Progenitor cell of endocrine pancreas (in vitro differentiated cells): ENCODE data around the gene EMP1. TPM values are rescaled to one million over a fixed set of nuclear protein-coding genes. Genes with fewer than 3 reads are reported as not detected.

ENCODE experiments used
- DNase-seq: peaks from one replicate; pipeline ENCODE4 v3.0.0; 2021; ENCODE audit warnings: low spot score; ENCODE audit not compliant: unreplicated experiment
- H3K27ac Mint-ChIP-seq: 2 replicates; pipeline ENCODE4 v1.8.0; 2021; ENCODE audit warnings: mild to moderate bottlenecking, moderate library complexity, mixed read lengths
- H3K27me3 Mint-ChIP-seq: 2 replicates; pipeline ENCODE4 v1.8.0; 2021; ENCODE audit warnings: mixed read lengths
- H3K36me3 Mint-ChIP-seq: 2 replicates; pipeline ENCODE4 v1.8.0; 2022; ENCODE audit warnings: mixed read lengths; ENCODE audit not compliant: insufficient read depth
- H3K4me1 Mint-ChIP-seq: 2 replicates; pipeline ENCODE4 v1.8.0; 2021; ENCODE audit warnings: low read depth, mixed read lengths
- H3K4me3 Mint-ChIP-seq: 2 replicates; pipeline ENCODE4 v1.8.0; 2021; ENCODE audit warnings: low read depth, mild to moderate bottlenecking, moderate library complexity, mixed read lengths
- H3K9me3 Mint-ChIP-seq: 2 replicates; pipeline ENCODE4 v1.8.0; 2021; ENCODE audit warnings: low read depth, mixed read lengths
- CTCF ChIP-seq: fragments of 200-600 bp; sonication (generic); IDR thresholded peaks from one replicate; pipeline ENCODE4 v1.5.0; 2021; ENCODE audit warnings: antibody characterized with exemption, mild to moderate bottlenecking; ENCODE audit not compliant: unreplicated experiment
- total RNA-seq: library from RNA; stranded (reverse); gene quantifications from 2 replicates; pipeline ENCODE4 v1.2.1, GENCODE V29; 2021

EMP1 gene
- total RNA-seq, 1 donor from 2014 or later: 0.31 TPM

DNA sequence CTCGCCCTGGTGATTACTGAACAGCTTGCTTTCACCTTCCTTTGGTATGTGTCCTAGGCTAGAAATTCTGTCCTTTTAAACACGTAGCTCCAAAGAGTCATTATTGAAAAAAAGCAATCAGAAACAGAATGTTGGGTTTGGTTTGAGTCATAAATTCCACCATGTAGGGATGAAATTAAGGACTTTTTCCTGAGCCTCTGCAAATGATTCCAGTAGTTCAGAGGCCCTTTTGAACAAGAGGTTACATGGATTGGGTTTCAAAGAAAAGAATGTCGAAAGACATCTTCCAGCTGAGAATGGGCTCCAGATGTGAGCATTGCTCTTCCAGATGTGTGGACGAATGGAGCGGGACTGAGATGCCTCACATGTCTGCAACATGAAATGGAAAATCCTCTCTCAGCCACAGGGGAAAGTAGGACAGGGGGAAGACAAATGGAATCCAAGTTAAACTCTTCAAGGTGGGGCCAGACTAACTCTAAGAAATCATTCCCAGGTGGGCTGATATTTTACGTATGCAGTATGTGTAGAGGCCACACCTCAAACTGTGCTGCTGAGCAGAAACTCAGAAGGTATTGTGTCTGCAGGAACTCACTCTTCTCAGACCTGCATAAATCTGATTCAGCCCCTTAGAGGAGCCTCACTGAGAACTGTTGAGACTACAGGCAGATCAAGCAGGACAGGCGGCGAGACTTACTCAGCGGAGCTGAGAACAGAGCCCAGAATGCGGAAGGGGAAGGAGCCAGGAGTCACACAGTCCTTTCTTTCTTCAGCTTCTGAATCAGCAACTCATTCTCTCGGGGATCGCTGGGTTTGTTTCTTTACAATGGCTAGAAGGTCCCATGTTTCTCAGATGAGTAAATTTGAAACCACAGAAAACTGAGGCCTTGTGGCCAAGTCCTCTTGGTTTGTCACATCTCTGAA lies 23.3 kb upstream of the EMP1 start:
- H3K36me3 Mint-ChIP-seq: no peaks in the 10 kb centered on the region
- no peak for TF ChIP-seq CTCF
- no peaks in the 10 kb centered on the region for H3K9me3 Mint-ChIP-seq
- no peak overlapping the region for H3K27ac Mint-ChIP-seq
- no peak for DNase-seq
- no peak overlapping the region for H3K4me3 Mint-ChIP-seq
- H3K27me3 Mint-ChIP-seq: peaks cover 48% of the 10 kb centered on the region
- H3K4me1 Mint-ChIP-seq: peaks cover 9% of the 10 kb centered on the region

DNA sequence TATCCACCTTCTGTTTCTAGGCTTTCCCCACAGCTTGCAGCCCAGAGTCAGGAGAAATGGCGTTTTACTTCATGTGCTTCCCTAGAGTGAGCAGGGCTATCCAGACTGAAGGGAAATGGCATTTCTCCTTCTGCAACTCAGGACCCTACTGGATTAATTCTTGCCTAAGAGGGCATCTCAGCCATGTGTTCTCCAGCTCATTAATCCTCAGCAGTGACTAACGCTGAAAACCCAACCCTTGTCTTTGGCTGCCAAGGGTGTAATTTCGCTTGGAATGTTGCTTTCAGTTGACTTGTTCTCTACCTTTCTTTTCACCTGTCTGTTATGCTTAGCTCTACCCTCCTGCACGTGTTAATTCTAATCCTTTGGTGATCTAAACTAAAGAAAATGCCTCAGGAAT lies 21.0 kb upstream of the EMP1 start:
- DNase-seq: no peak
- Mint-ChIP-seq H3K27ac (no peak overlapping the region), H3K36me3 (no peaks in the 10 kb centered on the region), H3K27me3 (peaks cover 51% of the 10 kb centered on the region), H3K4me1 (peaks cover 12% of the 10 kb centered on the region), H3K4me3 (no peak overlapping the region), H3K9me3 (no peaks in the 10 kb centered on the region)
- TF ChIP-seq CTCF: no peak

DNA sequence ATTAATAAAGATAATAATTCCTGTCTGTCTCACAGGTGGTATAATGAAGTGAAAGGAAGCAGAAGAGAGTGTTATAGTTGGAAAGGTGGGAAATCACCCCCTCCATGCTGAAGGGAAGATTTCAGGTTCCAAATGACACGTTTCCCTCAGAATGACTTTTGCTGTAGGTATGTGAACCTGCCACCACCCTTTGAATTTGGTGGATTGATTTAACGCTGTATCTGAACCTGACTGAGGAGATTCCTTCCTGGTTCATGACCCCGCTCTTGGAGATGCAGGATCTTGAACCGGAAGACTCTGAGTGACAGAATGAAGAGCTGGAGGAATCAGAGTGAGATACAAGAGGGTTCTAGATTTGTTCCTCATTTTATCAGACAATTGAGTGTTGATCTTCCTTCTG lies 20.3 kb upstream of the EMP1 start:
- TF ChIP-seq CTCF: no peak
- Mint-ChIP-seq H3K36me3 (no peaks in the 10 kb centered on the region), H3K27me3 (peaks cover 47% of the 10 kb centered on the region), H3K4me1 (peaks cover 12% of the 10 kb centered on the region), H3K9me3 (no peaks in the 10 kb centered on the region), H3K4me3 (no peak overlapping the region), H3K27ac (no peak overlapping the region)
- DNase-seq: no peak

GRCh38 chr12:13177373-13177772 lies 19.2 kb upstream of the EMP1 start:
- no peaks in the 10 kb centered on the region for H3K36me3 Mint-ChIP-seq
- DNase-seq: no peak
- H3K27me3 Mint-ChIP-seq: peaks cover 54% of the 10 kb centered on the region
- no peaks in the 10 kb centered on the region for H3K9me3 Mint-ChIP-seq
- peaks cover 10% of the 10 kb centered on the region for H3K4me1 Mint-ChIP-seq
- no peak overlapping the region for H3K27ac Mint-ChIP-seq
- TF ChIP-seq CTCF: no peak
- H3K4me3 Mint-ChIP-seq: no peak overlapping the region

DNA sequence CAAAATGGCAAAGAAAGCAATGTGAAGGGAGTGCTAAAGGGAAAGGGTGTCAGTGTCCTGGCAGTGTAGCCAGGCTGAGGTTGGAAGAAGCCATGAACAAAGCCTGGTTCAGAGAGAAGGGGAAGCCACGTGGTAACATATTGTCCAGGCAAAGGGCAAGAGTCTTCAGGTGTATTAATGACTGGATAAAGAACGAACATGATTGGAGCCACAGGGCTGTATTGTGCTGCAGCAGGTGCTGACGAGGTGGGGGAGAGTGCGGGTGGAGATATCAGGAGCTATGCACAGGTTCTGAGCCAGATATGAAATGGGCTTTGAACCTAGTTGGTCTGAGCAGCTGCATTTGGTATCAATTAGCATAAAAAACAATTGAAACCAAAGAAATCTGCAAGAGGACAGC lies 18.6 kb upstream of the EMP1 start:
- no peaks in the 10 kb centered on the region for H3K36me3 Mint-ChIP-seq
- H3K9me3 Mint-ChIP-seq: no peaks in the 10 kb centered on the region
- no peak overlapping the region for H3K4me3 Mint-ChIP-seq
- peaks cover 49% of the 10 kb centered on the region for H3K27me3 Mint-ChIP-seq
- no peak for TF ChIP-seq CTCF
- no peak for DNase-seq
- peaks cover 5% of the 10 kb centered on the region for H3K4me1 Mint-ChIP-seq
- H3K27ac Mint-ChIP-seq: no peak overlapping the region
